GM21381 (cell line): Measurements from ENCODE around the gene PRUNE1.

ENCODE experiments used
- ATAC-seq: cut with Tn5 transposase; IDR thresholded peaks from one replicate; pipeline ENCODE4 v1.9.1; 2021; ENCODE audit warnings: mild to moderate bottlenecking, moderate library complexity; ENCODE audit not compliant: unreplicated experiment

PRUNE1 gene

DNA sequence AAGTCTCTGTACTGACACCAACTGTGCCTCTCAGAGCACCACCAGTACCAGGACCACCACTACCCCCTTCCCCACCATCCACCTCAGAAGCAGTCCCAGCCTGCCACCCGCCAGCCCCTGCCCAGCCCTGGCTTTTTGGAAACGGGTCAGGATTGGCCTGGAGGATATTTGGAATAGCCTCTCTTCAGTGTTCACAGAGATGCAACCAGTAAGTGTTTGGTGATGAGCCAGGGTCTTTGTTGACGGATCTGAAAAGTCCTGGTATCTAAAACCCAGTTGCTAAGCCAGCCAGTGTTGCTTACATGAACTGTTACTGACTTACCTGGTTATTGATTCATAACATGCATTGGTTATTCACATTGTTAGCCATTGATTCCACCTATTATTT is 40.4 kb downstream of the PRUNE1 start:
- no peak for ATAC-seq

GRCh38 chr1:151049458-151049857 is 41.2 kb downstream of the PRUNE1 start:
- no peak for ATAC-seq

- ATAC-seq: no peak
Observed at GRCh38 chr1:151050051-151050688, 41.9 kb downstream of the PRUNE1 start.

- no peak for ATAC-seq
Observed at GRCh38 chr1:151051356-151052009, 43.2 kb downstream of the PRUNE1 start.

DNA sequence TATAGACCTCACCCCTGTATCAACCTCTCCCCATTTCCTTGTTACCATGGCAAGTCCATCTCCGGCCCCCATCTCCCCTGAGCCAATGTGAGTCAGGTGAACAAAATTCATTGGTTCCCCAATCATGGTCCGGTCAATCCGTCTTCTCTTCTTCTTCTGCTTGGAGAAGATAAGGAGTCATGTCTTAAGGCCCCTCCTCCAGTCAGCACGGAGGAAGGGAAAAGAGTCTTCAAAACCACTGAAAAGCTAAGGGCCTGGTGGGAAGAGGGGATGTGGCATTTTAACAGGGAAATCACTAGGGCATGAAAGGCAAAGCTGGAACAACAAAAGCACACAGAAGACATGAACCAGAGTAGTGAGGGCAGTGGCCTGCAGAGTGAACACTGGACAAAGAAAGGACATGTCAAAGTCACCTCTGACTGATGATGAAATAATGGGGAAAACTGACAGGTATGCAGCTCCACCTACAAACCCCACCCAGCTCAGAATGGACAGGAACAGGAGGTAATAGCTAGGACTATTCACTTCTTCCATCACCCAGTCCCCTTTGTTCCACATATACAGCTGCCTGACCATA is 46.8 kb downstream of the PRUNE1 start:
- no peak for ATAC-seq

DNA sequence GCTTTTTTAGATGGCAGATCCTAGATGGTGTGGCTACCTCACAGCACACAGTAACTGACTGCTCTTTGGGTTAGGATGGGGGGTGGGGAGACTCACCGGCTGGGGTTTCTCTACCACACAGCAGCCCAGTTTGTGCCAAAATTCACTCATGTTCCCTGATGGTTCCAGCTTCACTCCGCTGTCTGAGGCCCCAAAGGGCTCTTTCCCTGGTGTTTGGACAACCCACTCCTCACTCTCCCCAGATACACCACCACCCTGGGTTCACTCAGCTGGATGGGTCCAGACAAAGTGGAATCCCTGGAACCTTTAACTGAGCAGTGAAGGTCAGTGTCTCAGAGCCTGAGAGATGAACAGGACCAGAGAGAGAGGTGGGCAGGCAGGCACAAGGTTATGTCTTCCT is 47.3 kb downstream of the PRUNE1 start:
- no peak for ATAC-seq

DNA sequence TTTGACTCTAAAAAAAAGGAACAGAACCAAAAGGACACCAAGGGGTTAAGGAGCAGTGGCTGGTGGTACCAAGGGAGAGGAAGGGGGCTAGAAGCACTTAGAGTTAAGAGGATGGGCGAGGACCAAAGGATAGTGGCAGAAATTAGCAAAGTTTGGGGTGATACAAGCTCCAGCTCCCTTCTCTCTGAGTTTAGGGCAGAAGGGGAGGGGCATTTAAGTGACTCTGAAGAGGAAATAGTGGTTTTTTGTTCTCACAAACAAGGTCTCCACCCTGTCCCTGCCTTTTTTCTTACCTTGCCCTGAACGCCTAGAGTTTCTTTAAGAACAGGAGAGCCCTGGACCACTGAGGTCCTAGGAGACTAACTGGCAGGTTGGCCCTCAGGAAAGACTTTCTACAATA is 47.9 kb downstream of the PRUNE1 start:
- no peak for ATAC-seq

DNA sequence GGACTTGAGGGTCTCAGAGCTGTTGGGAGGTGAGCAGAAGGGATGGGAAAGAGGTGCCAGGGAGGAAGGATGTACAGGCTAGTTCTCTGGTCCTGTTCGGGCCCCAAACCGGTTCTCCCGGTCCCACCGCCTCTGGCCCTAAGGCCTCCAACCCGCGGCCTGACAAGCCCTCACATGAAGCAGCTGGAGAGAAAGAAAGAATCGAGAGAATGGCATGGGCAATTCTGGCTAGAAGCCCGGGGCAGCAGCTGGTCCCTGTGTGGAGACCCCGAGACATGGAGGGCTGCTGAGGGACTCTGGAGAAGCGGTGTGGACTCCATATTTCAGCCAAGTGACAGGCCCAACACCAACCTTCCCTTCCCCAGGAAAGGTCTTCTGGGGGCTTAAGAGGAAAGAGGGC is 50.4 kb downstream of the PRUNE1 start:
- no peak for ATAC-seq

DNA sequence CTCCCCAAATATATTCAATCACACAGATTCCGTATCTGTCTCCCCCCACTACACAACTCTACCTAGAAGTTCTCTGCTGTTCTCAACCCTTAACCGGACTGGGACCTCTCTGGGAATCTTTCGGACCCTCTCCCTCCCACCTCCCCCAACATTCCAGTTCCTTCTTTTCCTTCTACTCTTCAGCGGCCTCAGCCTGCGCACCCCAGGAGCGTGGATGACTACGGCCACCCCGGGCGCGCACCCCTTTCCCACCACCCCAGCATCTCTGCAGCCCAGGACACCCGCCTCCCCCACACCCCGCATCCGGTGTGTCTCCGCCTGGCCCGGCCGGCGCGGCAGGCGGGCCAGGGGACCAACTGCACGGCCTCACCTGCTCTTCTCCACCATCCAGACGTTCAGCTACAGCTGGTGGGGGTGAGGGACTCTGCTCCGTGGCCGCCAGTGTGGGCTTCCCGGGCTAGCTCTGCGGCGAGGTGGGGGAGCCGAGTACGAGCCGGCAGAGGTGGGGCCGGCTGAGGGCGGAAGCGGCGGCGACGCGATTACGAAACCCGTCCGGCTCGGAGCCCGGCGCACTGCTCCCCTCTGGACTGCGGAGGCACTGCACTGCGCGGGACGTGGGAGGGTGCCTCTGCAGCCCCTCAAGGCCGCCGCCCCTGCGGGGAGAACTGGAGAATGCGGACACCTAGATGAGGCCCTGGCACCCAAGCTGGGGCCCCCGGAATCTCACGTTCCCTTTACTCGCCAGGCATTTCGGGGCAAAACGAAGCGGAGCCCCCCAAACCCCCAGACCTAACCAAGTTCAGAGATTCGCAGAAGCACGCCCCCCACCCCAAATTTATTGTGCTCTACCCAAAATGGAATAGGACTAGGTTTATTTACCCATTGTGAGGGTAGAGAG is 51.1 kb downstream of the PRUNE1 start, which contains the start of gene CDC42SE1:
TSS of gene CDC42SE1 (minus strand) at position 514 of the 898 bp plus-strand sequence. CDS start 3,892 bp downstream, outside the sequence.
- peak; percentile 74 for ATAC-seq

GRCh38 chr1:151060007-151060656 is 51.9 kb downstream of the PRUNE1 start, which contains the start of gene MLLT11:
MLLT11 (plus strand) TSS chr1:151060397; CDS start chr1:151067225, 6,828 bp downstream.
- no peak for ATAC-seq

DNA sequence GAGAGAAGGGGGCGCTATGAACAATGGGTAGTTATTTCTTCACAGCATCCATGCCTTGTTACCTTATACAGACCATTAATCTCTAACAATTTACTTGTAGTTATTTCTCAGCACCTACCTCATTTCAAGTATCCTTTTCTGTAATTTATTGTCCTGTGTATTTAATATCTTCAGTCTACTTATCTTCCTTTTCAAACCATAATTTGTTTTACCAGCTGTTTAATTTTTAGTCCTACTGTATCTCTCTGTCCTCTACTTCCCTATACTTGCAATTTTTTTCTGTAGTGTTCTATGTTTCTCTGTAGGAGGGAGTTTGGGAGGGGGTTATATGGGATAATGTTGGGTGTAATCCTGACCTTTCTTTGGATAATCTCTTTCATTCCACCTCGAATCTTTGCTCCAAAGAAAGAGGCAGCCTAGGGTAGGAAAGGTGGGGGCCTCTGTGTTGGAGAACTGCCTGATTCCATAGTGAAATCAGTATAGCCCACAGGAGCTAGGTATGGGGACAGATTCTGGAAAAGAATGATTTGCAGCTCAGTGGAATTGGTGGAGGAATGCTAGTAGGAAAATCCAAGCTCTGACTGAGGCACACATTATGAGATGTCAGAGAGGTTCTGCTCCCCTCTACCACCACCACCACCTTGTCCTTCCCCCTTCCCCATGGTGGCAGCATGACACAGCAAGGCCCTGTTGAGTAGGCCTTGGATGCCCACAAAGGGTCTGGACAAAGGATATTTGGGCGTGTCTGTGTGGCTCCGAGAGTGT is 52.6 kb downstream of the PRUNE1 start:
- no peak for ATAC-seq

- no peak for ATAC-seq
Observed at GRCh38 chr1:151061704-151062103, 53.5 kb downstream of the PRUNE1 start.

- ATAC-seq: no peak
Observed at GRCh38 chr1:151062741-151063371, 54.6 kb downstream of the PRUNE1 start.

DNA sequence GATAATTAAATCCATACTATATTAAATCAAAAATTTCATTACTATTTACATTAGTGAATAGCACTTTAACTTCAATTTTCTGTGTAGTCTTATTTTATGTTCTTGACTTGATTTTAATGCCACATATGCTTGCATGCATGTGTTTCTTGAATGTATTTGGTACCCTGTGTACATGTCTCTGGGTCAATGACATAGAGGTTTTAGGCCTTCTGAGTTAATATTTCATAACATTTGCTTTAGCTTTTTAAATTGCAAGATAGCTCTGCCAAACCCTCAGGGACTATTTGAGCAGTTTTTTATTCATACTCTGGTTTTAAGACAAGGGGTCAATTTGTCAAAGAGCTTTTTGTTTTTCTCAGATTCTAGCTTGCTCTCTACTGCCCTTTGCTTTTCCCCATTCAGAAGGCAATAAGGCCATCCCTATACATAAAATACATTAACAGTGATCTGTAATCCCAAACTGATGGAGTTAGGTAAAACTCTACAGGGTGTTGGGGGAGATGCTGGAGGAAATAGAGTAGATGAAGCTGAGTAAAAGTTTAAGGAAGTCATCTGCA is 56.9 kb downstream of the PRUNE1 start:
- no peak for ATAC-seq

DNA sequence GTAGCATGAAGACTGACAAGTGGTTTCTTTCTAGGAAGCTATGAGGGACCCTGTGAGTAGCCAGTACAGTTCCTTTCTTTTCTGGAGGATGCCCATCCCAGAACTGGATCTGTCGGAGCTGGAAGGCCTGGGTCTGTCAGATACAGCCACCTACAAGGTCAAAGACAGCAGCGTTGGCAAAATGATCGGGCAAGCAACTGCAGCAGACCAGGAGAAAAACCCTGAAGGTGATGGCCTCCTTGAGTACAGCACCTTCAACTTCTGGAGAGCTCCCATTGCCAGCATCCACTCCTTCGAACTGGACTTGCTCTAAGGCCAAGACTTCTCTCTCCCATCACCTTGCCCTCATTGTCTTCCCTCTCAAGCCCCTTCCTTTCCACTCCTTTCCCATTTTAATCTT is 58.9 kb downstream of the PRUNE1 start:
- ATAC-seq: no peak

- ATAC-seq: no peak
Observed at GRCh38 chr1:151069103-151069486, 60.8 kb downstream of the PRUNE1 start.

DNA sequence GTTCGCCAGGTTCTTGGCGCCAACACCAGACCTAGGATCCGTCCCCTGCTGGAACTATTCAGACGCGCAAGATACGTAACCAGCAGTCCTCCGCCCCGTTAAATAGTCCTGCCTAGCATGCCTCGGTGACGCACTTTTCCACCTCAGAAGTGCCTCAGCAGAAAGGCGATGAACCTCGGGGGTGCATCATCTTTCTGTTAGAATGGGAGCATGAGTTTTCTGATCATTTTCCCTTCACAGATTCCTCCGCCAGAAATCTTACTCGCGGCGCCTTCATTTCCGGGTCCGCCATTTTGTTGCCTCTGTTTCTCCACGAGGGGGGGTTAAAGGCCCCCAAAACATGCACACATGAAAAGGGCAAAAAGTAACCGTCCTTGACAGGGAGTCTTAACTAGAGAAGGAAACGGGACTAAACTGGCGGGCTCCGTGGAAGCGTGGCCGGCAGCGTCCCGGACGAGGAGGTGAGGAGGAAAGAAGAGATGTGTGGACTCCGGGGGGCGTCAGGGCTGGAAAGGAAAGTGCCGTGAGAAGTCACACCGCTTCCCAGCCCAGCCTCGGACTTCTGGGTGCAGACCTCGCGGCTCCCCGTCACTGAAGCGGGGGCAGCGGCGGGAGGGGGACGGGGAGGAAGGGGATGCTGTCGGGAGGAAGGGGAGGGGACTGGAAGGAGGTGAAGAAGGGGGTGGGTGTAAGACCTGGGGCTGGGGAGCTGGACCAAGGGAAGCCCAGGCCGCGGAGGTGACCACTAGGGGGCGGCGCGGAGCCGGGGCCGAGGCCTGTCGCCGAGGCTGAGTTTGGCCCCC is 62.4 kb downstream of the PRUNE1 start, which contains the start of gene GABPB2:
TSS of gene GABPB2 (plus strand) at position 288 of the 803 bp plus-strand sequence. CDS start 17,429 bp downstream, outside the sequence.
- peak; percentile 86 for ATAC-seq

GRCh38 chr1:151072224-151072623 is 64.0 kb downstream of the PRUNE1 start:
- ATAC-seq: no peak
